ENCODE results near the gene MYB.

MYB gene

GRCh38 chr6:135258970-135259369 is 77.9 kb downstream of the MYB start:
- Histone ChIP-seq H3K4me1 (peaks cover 0 to 19% (median 4%) of the 10 kb centered on the region in 10 experiments; a peak in 11 of 20 replicates), H3K9me3 (replicated peaks in 1 of 11) (peaks cover 0 to 31% (median 8%) of the 10 kb centered on the region in 11 experiments; a peak in 10 of 22 replicates), H3K4me2 (no peak overlapping the region), H3K27me3 (no peaks in the 10 kb centered on the region), H3K4me3 (no peak overlapping the region), H3K9ac (no peak overlapping the region), H3K36me3 (no peaks in the 10 kb centered on the region), H4K20me1 (no peaks in the 10 kb centered on the region), H3K27ac (no peak overlapping the region)
- TF ChIP-seq Cebpa-rat (IDR thresholded peaks at IDR 0.05), result no peak

- Histone ChIP-seq H4K20me1 (no peaks in the 10 kb centered on the region), H3K4me2 (no peak overlapping the region), H3K9me3 (replicated peaks in 1 of 11) (peaks cover 0 to 23% (median 8%) of the 10 kb centered on the region in 11 experiments; a peak in 10 of 22 replicates), H3K4me1 (peaks cover 3 to 19% (median 7%) of the 10 kb centered on the region in 10 experiments; a peak in 15 of 20 replicates), H3K27ac (no peak overlapping the region), H3K27me3 (no peaks in the 10 kb centered on the region), H3K36me3 (no peaks in the 10 kb centered on the region), H3K4me3 (no peak overlapping the region), H3K9ac (no peak overlapping the region)
- no peak for TF ChIP-seq Cebpa-rat (IDR thresholded peaks at IDR 0.05)
Observed at GRCh38 chr6:135260612-135261011, 79.5 kb downstream of the MYB start.

GRCh38 chr6:135261872-135262725 is 81.0 kb downstream of the MYB start:
- Histone ChIP-seq H3K4me2 (peak overlapping the region in 2 of 11 experiments; percentile 3 to 16; a peak in 1 of 22 replicates), H3K27ac (no peak overlapping the region), H3K4me3 (no peak overlapping the region), H4K20me1 (no peaks in the 10 kb centered on the region), H3K27me3 (no peaks in the 10 kb centered on the region), H3K9ac (no peak overlapping the region), H3K4me1 (peaks cover 5 to 33% (median 20%) of the 10 kb centered on the region in 10 experiments), H3K9me3 (replicated peaks in 1 of 11) (peaks cover 0 to 23% (median 12%) of the 10 kb centered on the region in 11 experiments; a peak in 8 of 22 replicates), H3K36me3 (no peaks in the 10 kb centered on the region)
- no peak for TF ChIP-seq Cebpa-rat (IDR thresholded peaks at IDR 0.05)

GRCh38 chr6:135265278-135265677 is 84.2 kb downstream of the MYB start:
- Histone ChIP-seq H4K20me1 (no peaks in the 10 kb centered on the region), H3K27me3 (no peaks in the 10 kb centered on the region), H3K4me3 (no peak overlapping the region), H3K9ac (no peak overlapping the region), H3K9me3 (replicated peaks in 1 of 11) (peaks cover 0 to 23% (median 12%) of the 10 kb centered on the region in 11 experiments; a peak in 8 of 22 replicates), H3K27ac (0 out of 22 replicates have a peak overlapping the region, but pooled peaks of 2 of the 11 experiments have one; percentile 14 to 19), H3K4me2 (peak overlapping the region in 5 of 11 experiments; percentile 1 to 83 (median 80); a peak in 9 of 22 replicates), H3K4me1 (peaks cover 17 to 65% (median 52%) of the 10 kb centered on the region in 10 experiments), H3K36me3 (no peaks in the 10 kb centered on the region)
- no peak for TF ChIP-seq Cebpa-rat (IDR thresholded peaks at IDR 0.05)

GRCh38 chr6:135266675-135267074 is 85.6 kb downstream of the MYB start:
- TF ChIP-seq Cebpa-rat (IDR thresholded peaks at IDR 0.05), result no peak
- no peaks in the 10 kb centered on the region for H4K20me1 ChIP-seq
- H3K4me2 ChIP-seq, result peak overlapping the region; percentile 29 to 83 (median 77); a peak in 21 of 22 replicates
- peaks cover 0 to 23% (median 8%) of the 10 kb centered on the region in 11 experiments; a peak in 8 of 22 replicates for H3K9me3 ChIP-seq (replicated peaks in 1 of 11)
- no peaks in the 10 kb centered on the region for H3K36me3 ChIP-seq
- peak overlapping the region in 3 of 10 experiments; percentile 5 to 30 (median 30); a peak in 3 of 20 replicates for H3K4me3 ChIP-seq
- peaks cover 24 to 79% (median 65%) of the 10 kb centered on the region in 10 experiments for H3K4me1 ChIP-seq
- H3K9ac ChIP-seq, result peak overlapping the region in 4 of 11 experiments; percentile 16 to 52 (median 32); a peak in 4 of 22 replicates
- H3K27ac ChIP-seq, result peak overlapping the region in 6 of 11 experiments; percentile 27 to 65 (median 54); a peak in 11 of 22 replicates
- H3K27me3 ChIP-seq, result no peaks in the 10 kb centered on the region

GRCh38 chr6:135267085-135267484 is 86.0 kb downstream of the MYB start:
- Histone ChIP-seq H3K36me3 (no peaks in the 10 kb centered on the region), H3K4me3 (peak overlapping the region in 3 of 10 experiments; percentile 5 to 30 (median 30); a peak in 3 of 20 replicates), H3K27ac (peak overlapping the region in 6 of 11 experiments; percentile 27 to 65 (median 54); a peak in 11 of 22 replicates), H3K9ac (peak overlapping the region in 4 of 11 experiments; percentile 16 to 52 (median 32); a peak in 3 of 22 replicates), H4K20me1 (no peaks in the 10 kb centered on the region), H3K27me3 (no peaks in the 10 kb centered on the region), H3K4me1 (peaks cover 24 to 80% (median 65%) of the 10 kb centered on the region in 10 experiments), H3K9me3 (replicated peaks in 1 of 11) (peaks cover 0 to 19% (median 5%) of the 10 kb centered on the region in 11 experiments; a peak in 8 of 22 replicates), H3K4me2 (peak overlapping the region; percentile 29 to 83 (median 77); a peak in 21 of 22 replicates)
- no peak for TF ChIP-seq Cebpa-rat (IDR thresholded peaks at IDR 0.05)

- H3K9me3 ChIP-seq (replicated peaks in 1 of 11), result peaks cover 0 to 8% (median 0%) of the 10 kb centered on the region in 11 experiments; a peak in 6 of 22 replicates
- H3K36me3 ChIP-seq, result no peaks in the 10 kb centered on the region
- H3K4me2 ChIP-seq, result peak overlapping the region in 10 of 11 experiments; percentile 0 to 83 (median 78); a peak in 15 of 22 replicates
- H4K20me1 ChIP-seq, result no peaks in the 10 kb centered on the region
- peaks cover 22 to 80% (median 65%) of the 10 kb centered on the region in 10 experiments for H3K4me1 ChIP-seq
- no peak overlapping the region for H3K4me3 ChIP-seq
- H3K27ac ChIP-seq, result peak overlapping the region in 6 of 11 experiments; percentile 27 to 65 (median 54); a peak in 12 of 22 replicates
- H3K27me3 ChIP-seq, result no peaks in the 10 kb centered on the region
- peak overlapping the region in 1 of 11 experiments; percentile 11; a peak in 1 of 22 replicates for H3K9ac ChIP-seq
- no peak for TF ChIP-seq Cebpa-rat (IDR thresholded peaks at IDR 0.05)
Observed at GRCh38 chr6:135268263-135268662, 87.2 kb downstream of the MYB start.

GRCh38 chr6:135268740-135269139 is 87.6 kb downstream of the MYB start:
- peaks cover 22 to 78% (median 65%) of the 10 kb centered on the region in 10 experiments for H3K4me1 ChIP-seq
- H3K36me3 ChIP-seq, result no peaks in the 10 kb centered on the region
- H4K20me1 ChIP-seq, result no peaks in the 10 kb centered on the region
- H3K27me3 ChIP-seq, result no peaks in the 10 kb centered on the region
- TF ChIP-seq Cebpa-rat (IDR thresholded peaks at IDR 0.05), result no peak
- peak overlapping the region in 10 of 11 experiments; percentile 0 to 83 (median 78); a peak in 13 of 22 replicates for H3K4me2 ChIP-seq
- H3K9me3 ChIP-seq (replicated peaks in 1 of 11), result peaks cover 0 to 9% (median 0%) of the 10 kb centered on the region in 11 experiments; a peak in 4 of 22 replicates
- no peak overlapping the region for H3K9ac ChIP-seq
- H3K27ac ChIP-seq, result peak overlapping the region in 6 of 11 experiments; percentile 27 to 65 (median 54); a peak in 10 of 22 replicates
- H3K4me3 ChIP-seq, result no peak overlapping the region
